Stimulated activated CD8-positive, alpha-beta memory T cell treated with anti-CD3 and anti-CD28 coated beads, Interleukin-4, amount 100 ng/mL, for 24 hours (primary cell): ENCODE measurements around the gene PLD6.
A peak's percentile ranks its signal among the peaks of the same experiment; 100 is the strongest.

Experiments
- DNase-seq: peaks from one replicate; pipeline ENCODE4 v3.0.0-alpha.2; 2020; ENCODE audit warnings: low read depth

The PLD6 gene

DNA sequence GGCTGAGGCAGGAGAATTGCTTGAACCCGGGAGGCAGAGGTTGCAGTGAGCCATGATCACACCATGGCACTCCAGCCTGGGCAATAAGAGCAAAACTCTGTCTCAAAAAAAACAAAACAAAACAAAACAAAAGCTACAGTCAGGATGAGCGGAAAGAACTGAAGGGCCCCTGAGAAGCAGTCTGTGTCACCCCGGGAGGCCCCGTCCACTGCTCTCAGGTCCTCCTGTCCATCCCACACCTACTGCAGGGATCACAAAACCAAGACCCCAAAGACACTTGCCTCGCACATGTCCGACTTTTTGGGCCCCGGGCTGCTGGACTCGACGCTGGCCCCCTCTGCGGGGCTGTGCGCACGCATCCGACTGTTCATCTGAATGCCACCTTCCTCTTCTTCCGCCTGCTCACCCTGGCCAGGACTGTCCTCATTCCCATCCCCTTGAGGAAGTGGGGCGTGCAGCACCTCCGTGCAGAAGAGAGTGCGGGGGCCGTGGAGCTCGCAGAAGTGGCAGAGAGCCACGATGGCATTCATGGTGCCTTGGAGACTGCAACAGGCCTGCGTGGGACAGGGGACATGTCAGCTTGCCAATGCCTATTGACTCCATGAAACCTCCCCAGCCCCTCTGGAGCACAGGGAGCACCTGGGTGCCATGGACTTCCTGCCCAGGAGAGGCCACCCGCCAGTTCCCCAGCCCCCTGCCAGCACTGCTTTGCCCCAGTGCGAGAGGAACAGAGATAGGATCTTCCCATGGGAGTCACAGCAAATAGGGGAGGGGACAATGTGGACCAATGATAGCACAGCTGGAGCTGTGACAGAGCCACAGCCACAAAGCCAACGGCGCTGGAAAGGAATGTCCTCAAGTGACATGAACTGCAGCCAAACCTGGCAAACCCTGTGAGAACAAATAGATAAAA, 21.7 kb upstream of the PLD6 start:
- DNase-seq = no peak

DNA sequence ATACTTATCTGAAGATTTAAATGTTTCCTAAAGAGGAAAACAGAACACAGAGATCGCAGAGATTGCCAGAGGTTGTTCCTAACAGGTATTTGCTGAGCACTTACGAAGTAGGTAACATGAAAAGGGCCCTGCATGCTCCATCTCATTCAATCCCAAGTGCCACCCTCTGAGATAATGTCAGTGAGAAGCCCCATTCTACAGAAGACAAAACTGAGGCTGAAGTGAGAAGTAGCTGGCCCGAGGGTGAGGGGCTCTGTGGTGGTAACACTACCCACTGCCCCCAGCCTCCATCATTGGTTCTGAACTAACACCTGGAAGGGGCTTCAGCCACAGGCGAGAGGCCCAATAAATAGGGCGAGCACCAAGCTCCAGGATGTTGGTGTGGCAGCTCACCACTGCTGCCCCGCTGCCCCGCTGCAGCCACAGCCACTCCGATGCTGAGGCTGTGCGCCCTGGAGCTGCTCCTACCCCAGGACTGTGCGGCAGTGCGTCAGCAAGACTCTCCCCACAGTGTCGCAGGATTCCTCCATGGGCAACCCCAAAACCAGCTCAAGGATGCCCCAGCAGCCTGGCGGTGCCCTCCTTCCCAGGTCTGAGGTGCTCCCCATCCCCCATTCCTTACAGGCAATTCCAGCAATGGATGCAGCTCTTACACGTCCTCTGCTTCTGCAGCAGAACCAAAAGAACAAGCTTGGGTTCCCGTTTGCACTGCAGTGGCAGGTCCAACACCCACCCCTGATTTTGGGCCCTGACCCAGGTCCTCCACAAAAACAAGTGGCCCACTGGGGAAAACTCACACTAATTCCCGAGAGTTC, 20.5 kb upstream of the PLD6 start:
- no peak for DNase-seq

DNA sequence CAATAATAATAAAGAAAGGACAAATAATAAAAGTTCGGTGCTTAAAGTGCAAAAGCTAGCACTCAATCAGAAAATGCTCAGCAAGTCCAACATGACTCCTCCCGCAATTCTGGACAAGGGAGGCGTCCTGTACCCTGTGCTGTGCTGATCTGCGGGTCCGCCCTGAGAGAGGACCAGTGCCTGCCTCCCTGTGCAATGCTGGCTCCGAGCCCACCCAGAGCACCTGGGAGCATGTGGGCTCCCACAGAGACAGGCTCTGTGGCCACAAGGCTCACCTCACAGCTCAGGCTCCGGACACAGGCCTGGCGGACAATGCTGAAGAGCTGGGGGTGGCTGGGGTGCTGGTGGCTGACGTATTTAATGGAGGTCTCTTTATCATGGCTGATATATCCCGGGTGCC, 19.8 kb upstream of the PLD6 start:
- DNase-seq = no peak

DNA sequence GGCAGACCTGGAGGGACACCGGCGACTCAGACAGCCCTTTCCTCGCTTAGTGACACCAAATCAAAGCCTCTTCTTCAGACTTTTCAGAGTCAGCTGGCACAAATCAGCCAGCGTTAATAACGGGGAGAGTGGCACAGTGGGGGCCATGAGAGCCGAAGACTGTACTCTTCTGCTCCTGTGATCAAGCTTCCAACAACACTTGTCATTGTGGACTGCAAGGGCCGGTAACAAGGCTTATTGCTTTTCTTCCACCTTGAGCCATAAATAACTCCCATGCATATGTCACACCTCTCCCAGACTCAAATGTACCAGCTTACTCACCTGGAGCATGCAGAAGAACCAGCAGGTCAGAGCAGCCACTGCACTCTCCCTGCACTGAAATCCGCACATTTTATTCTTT, 18.0 kb upstream of the PLD6 start:
- DNase-seq = no peak

DNA sequence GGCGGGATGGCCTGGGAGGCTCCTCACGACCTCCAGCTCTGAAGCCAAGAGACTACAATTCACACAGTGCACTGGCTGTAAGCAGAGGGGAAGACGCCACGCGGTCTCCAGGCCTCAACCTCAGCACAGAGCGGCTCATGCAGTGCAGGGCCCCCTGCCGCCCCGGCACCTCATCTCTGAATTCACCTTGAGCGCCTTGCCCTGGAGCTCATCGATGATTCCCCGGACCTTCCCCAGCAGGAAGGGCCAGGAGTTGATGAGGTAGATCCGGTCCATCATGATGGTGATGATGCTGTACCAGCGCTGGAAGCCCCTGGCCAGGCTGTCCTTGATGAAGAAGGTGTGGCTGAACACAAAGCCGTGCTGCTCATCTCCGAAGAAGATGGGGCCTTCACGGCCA, 17.6 kb upstream of the PLD6 start:
- no peak for DNase-seq

DNA sequence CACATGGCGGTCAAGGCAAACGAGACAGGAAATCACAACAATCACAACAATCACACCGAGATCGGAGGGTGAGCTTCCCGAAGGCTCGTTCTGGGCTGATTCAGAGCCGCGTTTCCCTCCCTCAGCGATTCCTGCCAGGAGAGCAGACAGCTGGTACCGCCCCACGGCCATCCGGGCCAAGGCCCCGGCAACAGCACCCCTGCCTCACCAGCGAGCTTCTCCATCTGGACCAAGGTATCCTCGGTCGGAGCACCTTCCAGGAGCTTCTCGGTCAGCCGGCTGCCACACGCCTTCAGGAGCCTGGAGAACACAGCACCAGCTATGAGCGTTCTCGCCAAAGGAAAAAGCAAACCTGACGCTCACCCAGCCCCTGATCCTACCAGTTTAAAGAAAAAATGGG, 15.2 kb upstream of the PLD6 start:
- no peak for DNase-seq

DNA sequence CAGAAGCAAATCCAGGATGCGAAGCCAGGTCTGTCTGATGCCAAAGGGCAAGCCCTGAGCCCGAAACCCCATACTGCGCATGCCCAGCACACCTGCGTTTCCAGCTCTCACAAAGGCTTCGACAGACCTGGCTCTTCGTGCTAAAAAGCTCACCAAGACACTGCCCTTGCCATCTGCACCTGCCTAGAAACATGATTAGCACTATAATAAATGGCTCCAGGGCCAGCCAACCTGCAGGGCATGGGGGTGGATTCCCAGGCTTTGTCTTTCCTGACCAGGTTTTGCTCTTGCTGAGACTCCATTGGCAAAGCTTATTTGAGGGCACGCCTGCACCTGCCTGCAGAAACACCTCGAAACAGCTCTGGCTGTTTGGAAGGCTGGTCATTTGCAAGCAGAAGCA, 14.4 kb upstream of the PLD6 start:
- DNase-seq = no peak

DNA sequence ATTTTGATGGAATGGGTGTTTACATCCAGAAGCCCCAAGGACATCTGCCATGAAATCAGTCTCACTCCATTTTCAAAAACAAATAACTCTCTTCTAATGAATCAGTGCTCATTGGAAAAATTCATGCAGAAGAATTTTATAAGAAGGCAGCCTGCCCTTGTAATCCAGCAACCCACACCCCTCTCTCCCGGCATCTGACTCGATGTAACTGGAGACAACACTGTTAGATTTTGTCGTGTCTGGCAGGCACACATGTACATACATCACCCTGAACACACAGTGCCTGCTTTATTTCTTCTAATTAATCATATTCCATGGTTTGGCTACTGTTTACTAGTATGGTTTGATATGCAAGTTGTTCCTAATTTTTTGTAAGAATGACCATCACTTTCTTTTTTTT, 11.9 kb upstream of the PLD6 start:
- no peak for DNase-seq

DNA sequence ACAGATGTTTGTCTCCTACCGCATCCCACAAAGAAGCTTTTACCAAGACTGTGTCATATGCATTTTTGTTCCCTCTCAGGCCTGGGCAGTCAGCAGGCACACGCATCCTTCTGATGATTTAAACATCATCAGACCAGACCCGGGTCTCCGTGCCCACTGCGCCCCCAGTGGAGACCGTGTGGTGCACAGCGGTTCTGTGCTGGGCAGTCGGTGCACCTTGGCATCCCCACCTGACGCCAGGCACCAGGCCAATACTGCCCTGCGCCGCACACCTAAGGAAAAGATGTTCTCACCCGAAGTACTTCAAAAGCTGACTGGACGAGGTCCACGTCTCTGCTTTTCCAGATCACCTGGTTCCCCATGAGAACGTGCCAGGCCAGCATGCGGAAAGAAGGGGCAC, 10.6 kb upstream of the PLD6 start:
- no peak for DNase-seq

DNA sequence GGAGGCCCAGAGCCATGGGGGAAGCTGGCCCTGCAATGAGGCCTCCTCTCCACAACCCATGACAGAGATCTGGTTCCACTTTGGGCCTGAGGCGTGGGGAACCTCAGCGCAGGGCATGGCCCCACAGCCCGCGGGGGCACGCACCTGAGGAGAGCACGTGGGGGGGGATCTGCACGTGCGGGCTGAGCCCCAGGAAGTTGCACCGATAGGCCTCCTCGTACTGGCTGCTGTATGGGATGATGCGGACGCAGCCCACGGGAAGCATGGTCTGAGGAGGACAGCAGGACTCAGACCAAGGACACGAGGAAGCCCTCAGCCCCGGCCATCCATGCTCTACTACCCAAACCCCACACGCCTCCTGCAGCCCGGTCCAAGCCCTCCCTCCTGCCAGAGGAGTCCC, 10.1 kb upstream of the PLD6 start:
- DNase-seq = no peak

DNA sequence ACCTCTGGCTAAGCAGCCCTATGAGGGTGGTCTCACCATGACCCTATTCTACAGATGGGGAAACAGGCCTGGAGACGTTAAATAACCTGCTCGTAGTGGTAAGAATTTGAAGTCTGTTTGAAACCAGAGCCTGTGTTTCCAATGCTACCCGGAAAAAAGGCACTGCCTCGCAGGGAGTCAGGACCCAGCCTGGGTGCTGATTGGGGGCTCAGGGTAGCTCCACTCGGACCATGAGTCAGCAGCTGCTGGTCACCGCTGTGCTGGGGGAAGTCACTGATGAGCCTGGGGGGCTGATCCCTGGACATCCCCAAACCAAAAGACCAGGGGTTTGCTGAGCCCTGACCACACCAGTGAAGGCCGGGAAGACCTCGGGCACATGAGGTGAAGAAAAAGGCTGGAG, 9.4 kb upstream of the PLD6 start:
- DNase-seq = no peak

DNA sequence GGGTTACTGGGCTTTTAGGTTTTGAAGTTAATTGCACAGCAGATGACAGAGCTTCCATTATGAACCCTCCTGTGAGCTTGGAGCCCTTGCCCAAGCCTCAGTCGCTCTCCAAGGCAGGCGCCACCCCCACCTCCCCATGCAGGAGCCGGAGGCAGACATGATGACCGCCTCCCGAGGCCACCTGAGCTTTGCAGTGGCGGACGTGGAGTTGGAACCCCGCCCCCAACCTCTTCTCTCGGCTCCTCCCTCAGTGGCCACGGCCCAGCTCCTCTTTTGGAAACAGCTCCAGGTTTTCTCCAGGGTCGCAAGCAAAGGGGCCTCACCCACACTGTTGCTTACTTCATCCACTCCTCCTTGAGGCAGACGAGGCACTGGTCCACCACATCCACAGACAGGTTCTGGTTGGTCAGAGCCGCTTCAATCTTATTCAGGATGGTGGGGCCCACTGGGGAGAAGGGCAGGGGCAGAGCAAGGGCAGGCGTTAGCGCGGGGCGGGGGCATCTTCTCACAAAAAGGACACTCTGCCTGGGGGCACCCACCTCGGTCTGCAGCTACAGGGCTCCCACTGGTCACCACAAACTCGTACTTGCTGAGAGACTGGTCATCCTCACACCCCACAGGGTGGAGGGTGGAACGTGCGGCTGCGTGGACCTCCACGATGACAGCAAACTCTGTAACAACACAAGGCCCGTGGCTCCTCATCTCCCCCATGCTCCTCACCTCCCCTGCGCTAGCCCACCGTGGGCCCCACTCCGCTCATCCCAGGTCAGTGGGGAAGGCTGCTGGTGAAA, 8.7 kb upstream of the PLD6 start:
- no peak for DNase-seq

DNA sequence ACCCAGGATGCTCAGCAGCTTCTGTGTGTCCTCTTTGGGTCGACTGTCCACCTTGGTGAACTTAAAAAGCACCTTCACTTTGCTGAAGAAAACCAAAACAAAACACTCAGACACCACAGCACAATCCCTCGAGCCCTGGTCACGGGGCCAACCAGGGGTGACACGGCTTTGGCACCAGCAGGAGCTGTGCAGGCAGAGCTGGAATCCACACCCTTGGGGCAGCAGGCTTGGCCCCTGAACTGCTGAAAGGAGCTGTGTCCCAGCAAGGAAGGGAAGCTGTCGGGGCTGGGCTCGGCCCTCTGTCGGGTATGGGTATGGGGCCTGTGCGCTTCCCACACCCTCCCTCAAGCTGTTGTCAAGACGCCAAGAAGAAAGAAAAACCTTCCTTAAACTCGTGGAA, 7.6 kb upstream of the PLD6 start:
- no peak for DNase-seq

DNA sequence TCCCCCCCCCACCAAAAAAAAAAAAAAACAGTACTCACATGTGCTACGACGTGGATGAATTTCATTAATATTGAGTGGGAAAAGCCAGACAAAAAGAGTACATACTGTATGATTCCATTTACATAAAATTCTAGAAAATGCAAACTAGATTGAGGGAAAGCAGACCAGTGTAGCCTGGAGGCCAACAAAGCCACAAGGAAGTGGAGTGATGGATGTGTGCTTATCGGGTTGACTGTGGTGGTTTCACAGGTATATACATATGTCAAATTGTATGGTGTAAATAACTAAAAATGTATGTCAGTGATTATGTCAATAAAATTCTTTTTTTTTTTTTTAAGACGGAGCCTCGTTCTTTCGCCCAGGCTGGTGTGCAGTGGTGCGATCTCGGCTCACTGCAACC, 1.9 kb upstream of the PLD6 start:
- no peak for DNase-seq

DNA sequence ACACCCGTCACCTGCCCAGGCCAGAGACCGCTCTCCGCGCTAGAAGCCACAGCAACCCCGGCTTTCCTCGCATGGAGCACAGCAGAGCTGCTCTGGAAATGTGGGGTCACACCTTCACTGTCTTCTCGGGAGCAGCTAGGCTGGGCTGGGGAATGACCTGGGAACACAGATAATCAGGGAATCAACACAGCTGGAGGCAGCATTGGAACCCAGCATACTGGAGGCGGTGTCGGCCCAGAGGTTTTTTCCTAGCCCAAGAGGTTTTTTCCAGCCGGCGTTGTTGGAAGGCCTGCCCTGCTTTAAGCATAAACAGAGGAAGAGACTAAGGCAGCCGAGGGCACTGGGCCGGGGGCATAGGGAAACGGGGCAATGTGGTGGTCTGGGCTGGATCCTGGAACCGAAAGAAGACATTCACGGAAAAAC, 791 bp upstream of the PLD6 start:
- DNase-seq = no peak

DNA sequence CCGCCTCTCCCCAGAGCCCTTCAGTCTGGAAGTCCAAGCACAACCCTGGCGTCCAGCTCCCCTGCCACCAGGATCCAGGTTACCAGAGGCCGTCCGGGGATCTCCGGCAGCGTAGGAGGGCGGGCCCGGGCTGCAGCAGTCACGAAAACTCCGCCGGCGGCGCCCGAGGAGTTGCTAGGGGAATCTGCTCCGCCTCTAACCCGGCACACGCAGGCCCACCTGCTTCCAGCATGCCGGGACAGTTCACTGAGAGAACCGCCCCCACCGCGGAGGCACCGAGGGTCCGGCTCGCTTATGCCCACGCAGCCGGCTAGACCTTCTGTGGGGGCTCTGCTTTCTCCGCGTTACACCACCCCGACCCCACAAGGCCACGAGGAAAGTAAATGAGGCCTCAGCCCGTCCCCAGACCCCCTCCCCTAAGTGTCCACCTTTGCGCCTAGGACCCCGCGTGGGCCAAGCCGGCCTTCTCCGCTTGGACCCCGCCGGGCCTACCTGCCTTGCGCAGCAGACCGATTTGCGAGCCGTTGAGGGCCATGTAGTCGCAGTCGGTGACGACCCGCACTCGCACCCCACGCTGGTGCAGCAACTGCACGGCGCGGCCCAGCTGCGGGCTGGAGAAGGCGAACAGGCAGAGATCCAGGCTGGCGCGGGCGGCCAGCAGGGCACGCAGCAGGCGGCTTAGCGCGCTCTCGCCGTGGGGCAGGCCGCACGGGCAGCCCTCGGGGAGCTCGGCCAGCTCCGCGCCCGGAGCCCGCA, 587 bp downstream of the PLD6 start:
- DNase-seq = peak; percentile 53

DNA sequence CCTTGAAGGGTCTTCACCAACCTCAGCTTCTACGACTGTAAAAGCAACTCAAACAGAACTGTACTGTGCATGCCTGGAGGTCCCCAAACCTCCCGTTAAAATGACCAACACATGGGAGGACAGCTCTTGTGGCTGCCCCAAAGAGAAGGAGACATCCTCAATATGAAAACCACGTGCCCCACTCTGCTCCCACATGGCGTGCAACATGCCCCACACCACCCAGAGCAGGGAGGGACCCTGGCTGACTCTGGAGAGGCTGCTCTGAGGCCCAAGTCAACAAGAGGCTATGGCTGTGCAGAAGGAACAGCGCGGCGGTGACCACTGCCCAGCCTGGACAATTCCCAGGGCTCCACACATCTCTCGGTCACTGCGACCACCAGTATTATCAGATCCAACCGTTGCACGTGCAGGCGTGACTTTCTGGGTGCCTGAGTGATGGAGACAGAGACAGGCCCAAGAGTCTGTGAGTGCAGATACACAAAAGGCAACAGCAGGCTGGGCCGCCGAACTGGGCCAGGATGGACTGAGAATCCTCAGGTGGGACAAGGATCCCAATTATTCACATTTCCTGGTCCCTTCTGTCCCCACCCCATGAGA, 1.4 kb downstream of the PLD6 start:
- no peak for DNase-seq

DNA sequence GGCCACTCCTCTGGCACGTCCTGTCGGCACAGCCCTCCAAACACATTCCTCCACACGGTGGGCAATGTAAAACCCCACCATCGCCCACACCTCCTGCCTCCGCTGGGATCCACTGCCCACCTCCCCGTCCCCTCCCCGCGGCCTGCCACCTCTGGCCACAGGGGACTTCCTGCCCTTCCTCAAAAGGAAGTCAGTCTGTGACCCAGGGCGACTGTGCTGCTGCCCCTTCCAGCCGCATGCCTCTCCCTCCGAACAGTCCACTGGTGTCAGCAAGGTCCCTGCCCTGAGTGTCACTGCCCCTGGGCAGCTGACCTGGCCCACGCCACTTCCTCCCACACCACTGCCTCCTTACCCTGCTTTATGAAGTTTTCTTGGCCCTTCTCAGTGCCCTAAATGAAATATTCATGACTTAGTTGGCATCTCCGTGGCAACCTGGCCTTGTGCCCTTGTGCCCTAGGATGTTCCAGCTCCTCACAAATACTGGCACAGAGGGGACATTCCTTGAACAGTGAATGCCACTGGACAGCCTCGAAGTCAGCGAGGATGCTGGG, 2.0 kb downstream of the PLD6 start:
- no peak for DNase-seq

DNA sequence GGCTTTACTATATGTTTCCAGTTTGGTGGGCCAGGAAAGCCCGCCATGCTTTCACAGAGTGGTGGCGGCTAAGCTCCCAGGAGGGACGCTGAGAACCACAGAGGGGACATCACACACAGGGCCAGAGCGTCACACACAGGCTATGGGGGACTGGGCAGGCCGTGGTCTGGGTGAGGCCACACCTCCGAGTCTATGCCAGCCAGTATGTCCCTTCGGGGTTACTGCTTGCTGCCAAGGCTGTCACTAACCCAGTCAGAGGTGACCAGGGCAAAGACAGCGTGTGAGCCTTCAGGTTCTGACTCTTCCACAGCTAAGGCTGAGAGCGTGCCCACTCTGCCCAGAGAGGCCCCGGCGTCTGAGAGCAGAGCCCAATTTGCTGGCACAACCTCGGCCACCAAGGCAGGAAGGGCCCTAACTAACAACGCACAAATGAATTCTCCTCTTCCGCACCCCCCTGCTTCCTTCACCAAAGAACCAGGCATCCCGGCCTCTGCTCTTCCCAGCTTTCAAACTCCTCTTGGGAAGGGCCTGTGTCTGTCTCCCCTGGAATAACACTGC, 2.9 kb downstream of the PLD6 start:
- no peak for DNase-seq

DNA sequence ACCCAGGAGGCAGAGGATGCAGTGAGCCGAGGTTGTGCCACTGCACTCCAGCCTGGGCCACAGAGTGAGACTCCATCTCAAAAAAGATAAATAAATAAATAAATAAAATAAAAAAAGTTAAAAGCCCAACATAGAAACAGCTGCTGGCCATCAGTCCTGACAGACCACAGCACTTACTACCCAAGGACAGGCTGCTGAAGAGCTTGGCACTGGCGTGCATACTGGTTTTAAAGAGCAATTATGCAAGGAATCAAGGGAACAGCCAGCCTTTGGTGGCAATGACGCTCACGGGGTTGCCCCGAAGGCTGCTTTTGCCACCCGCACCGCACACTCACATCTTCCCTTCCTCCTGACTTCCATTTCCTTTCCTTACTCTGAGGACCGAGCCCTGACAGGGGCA, 4.2 kb downstream of the PLD6 start:
- no peak for DNase-seq

DNA sequence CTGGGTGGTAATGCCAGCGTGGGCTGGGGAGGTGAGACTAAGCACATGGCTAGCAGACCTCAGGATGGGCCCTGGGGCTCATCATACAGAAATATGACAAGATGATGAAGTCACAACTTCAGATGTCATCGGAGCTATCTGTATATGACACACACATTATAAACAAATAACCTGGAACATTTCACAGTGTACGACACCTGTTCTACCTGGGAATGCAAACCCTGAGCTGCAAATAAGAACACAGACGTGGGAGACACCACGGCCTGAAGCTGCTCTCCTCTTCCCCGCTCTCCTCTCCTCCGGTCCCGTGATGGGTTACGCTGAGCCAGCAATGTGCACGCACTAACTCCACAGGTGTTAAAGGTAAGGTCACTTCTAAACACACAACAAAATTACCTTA, 4.9 kb downstream of the PLD6 start:
- no peak for DNase-seq
